Progenitor cell of endocrine pancreas (in vitro differentiated cells): ENCODE data around the gene RNF152. TPM values are rescaled to one million over a fixed set of nuclear protein-coding genes. Genes with fewer than 3 reads are reported as not detected.

Experiments
- DNase-seq: peaks from one replicate; pipeline ENCODE4 v3.0.0; 2021; ENCODE audit warnings: low spot score; ENCODE audit not compliant: unreplicated experiment
- H3K27ac Mint-ChIP-seq: 2 replicates; pipeline ENCODE4 v1.8.0; 2021; ENCODE audit warnings: mild to moderate bottlenecking, moderate library complexity, mixed read lengths
- H3K27me3 Mint-ChIP-seq: 2 replicates; pipeline ENCODE4 v1.8.0; 2021; ENCODE audit warnings: mixed read lengths
- H3K36me3 Mint-ChIP-seq: 2 replicates; pipeline ENCODE4 v1.8.0; 2022; ENCODE audit warnings: mixed read lengths; ENCODE audit not compliant: insufficient read depth
- H3K4me1 Mint-ChIP-seq: 2 replicates; pipeline ENCODE4 v1.8.0; 2021; ENCODE audit warnings: low read depth, mixed read lengths
- H3K4me3 Mint-ChIP-seq: 2 replicates; pipeline ENCODE4 v1.8.0; 2021; ENCODE audit warnings: low read depth, mild to moderate bottlenecking, moderate library complexity, mixed read lengths
- H3K9me3 Mint-ChIP-seq: 2 replicates; pipeline ENCODE4 v1.8.0; 2021; ENCODE audit warnings: low read depth, mixed read lengths
- CTCF ChIP-seq: fragments of 200-600 bp; sonication (generic); IDR thresholded peaks from one replicate; pipeline ENCODE4 v1.5.0; 2021; ENCODE audit warnings: antibody characterized with exemption, mild to moderate bottlenecking; ENCODE audit not compliant: unreplicated experiment
- long read RNA-seq: library from polyadenylated mRNA; unstranded; transcript quantifications from one replicate; pipeline ENCODE4 v2.0.0, GENCODE V29; 2020
- total RNA-seq: library from RNA; stranded (reverse); gene quantifications from 2 replicates; pipeline ENCODE4 v1.2.1, GENCODE V29; 2021

Gene RNF152
- 32.0 and 33.4 TPM in 2 replicates for total RNA-seq
- long read RNA-seq, full-length matches to known transcripts = 2 of 9 reads
- long read RNA-seq, partial matches to known transcripts = 0 of 9 reads
- long read RNA-seq, other reads (novel, unspliced or antisense) = 7 of 9 reads

GRCh38 chr18:61892683-61893308 lies at the start of gene RNF152:
RNF152 (minus strand) TSS chr18:61893007; CDS start chr18:61816463, 76,544 bp downstream.
- Mint-ChIP-seq H3K27me3 (no peaks in the 10 kb centered on the region), H3K4me1 (peaks cover 25% of the 10 kb centered on the region), H3K9me3 (no peaks in the 10 kb centered on the region), H3K36me3 (peaks cover 23% of the 10 kb centered on the region), H3K4me3 (peak within 1 kb of the TSS; percentile 95), H3K27ac (peak within 1 kb of the TSS; percentile 96)
- peak; percentile 22 for TF ChIP-seq CTCF
- DNase-seq = peak; percentile 40

GRCh38 chr18:61941948-61942471 lies 49.2 kb upstream of the RNF152 start:
- DNase-seq = no peak
- Mint-ChIP-seq H3K4me1 (peaks cover 8% of the 10 kb centered on the region), H3K27ac (no peak overlapping the region), H3K27me3 (no peaks in the 10 kb centered on the region), H3K9me3 (peaks cover 4% of the 10 kb centered on the region), H3K36me3 (no peaks in the 10 kb centered on the region), H3K4me3 (no peak overlapping the region)
- no peak for TF ChIP-seq CTCF

GRCh38 chr18:61939046-61939674 lies 46.4 kb upstream of the RNF152 start:
- H3K36me3 Mint-ChIP-seq = no peaks in the 10 kb centered on the region
- no peak for DNase-seq
- H3K27ac Mint-ChIP-seq = no peak overlapping the region
- peaks cover 4% of the 10 kb centered on the region for H3K9me3 Mint-ChIP-seq
- TF ChIP-seq CTCF = no peak
- H3K27me3 Mint-ChIP-seq = no peaks in the 10 kb centered on the region
- no peak overlapping the region for H3K4me3 Mint-ChIP-seq
- H3K4me1 Mint-ChIP-seq = peaks cover 8% of the 10 kb centered on the region

- Mint-ChIP-seq H3K4me3 (no peak overlapping the region), H3K36me3 (no peaks in the 10 kb centered on the region), H3K27ac (no peak overlapping the region), H3K4me1 (no peaks in the 10 kb centered on the region), H3K27me3 (no peaks in the 10 kb centered on the region), H3K9me3 (peaks cover 3% of the 10 kb centered on the region)
- no peak for DNase-seq
- TF ChIP-seq CTCF = no peak
These were observed 42.6 kb upstream of the RNF152 start for GRCh38 chr18:61935362-61935761.

- Mint-ChIP-seq H3K27me3 (no peaks in the 10 kb centered on the region), H3K27ac (no peak overlapping the region), H3K36me3 (no peaks in the 10 kb centered on the region), H3K4me3 (no peak overlapping the region), H3K4me1 (no peaks in the 10 kb centered on the region), H3K9me3 (peaks cover 9% of the 10 kb centered on the region)
- no peak for DNase-seq
- no peak for TF ChIP-seq CTCF
These were observed 39.0 kb upstream of the RNF152 start for GRCh38 chr18:61931654-61932379.
